NCI-H146 treated with DMSO at 0.1 percent for 48 hours (cell line): ENCODE results near the gene SYCE3.

Source experiments
- DNase-seq: peaks from one replicate; lab custom pipeline; 2025; ENCODE audit not compliant: unreplicated experiment; lab: John Stamatoyannopoulos, UW

Gene SYCE3

GRCh38 chr22:50504369-50505211, 58.1 kb downstream of the SYCE3 start:
- no peak for DNase-seq

GRCh38 chr22:50503475-50504145, 59.1 kb downstream of the SYCE3 start:
- DNase-seq = no peak

DNA sequence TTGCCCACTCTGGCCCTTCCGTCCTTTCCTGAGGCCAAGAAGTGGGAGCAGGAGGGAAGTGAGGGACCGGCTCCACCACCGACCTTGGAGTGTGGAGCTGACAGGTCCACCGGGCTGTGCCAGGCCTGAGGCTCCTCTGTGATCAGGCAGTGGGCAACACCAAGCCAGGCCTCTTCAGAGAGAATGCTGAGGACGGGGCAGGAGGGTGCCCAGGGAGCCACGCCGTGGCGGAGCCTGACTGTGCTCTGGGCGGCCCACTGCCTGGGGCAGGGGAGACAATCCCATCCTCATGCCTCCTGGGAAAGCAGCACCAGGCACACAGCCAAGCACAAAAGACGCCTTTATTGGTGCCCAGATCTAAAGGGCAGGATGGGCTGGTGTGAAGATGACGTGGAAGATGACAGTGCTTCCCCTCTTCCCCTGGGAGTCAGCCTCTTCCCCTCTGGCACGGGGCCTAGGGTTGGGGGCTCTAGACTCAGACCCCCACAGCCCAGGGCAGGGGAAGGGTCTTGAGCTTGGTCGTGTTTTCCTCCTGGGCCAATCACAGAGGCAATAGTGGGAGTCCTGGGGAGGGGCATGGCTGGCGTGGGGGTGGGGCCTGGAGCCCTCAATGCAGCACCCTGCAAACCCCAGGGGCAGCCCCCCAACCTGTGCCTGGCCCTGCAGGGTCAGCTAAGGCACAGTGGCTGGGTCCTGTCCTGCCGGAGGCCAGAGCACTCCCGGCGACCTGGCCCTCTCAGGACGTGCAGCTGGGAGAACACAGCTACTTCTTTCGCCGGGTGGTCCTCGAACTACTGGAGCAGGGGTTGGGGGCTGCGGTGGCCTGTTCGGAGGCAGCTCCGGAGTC, 59.9 kb downstream of the SYCE3 start:
- DNase-seq = no peak

DNA sequence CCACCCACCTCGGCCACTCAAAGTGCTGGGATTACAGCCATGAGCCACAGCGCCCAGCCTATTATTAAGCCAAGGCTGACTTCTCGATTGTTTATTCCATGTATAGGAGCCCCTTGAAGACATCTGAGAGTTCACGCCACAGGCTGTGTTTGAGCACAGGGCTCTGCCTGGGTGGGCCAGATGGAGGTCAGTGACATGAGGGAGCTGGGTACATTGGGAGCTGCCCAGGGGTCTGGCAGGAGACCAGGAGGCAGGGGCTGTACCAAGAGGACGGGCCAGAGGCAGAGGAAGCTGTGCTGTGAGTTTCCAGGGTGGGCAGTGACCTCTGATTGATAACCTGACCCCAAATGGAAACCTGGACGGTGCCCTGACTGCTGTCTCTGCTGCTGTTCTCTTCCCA, 60.6 kb downstream of the SYCE3 start:
- DNase-seq = no peak
